Daoy (cell line): Measurements from ENCODE around the gene NUDT21. TPM values are rescaled to one million over a fixed set of nuclear protein-coding genes. Genes with fewer than 3 reads are reported as not detected.
"Not testable (repeated sequence)": the region's sequence is repeated elsewhere in the genome, so short reads cannot be mapped to it uniquely, and the experiment has no call there.

ENCODE experiments used
- DNase-seq: peaks from one replicate; pipeline ENCODE4 v3.0.0-alpha.2; 2015; ENCODE audit warnings: low read depth
- total RNA-seq: library from RNA; depleted of rRNA; stranded (reverse); fragments of >200 nt; shearing (Covaris generic); gene quantifications from 2 replicates; pipeline ENCODE4 v1.2.3, GENCODE V29; 2014

Gene NUDT21
- total RNA-seq, 1 experiment from 2014 or later: 102 TPM

DNA sequence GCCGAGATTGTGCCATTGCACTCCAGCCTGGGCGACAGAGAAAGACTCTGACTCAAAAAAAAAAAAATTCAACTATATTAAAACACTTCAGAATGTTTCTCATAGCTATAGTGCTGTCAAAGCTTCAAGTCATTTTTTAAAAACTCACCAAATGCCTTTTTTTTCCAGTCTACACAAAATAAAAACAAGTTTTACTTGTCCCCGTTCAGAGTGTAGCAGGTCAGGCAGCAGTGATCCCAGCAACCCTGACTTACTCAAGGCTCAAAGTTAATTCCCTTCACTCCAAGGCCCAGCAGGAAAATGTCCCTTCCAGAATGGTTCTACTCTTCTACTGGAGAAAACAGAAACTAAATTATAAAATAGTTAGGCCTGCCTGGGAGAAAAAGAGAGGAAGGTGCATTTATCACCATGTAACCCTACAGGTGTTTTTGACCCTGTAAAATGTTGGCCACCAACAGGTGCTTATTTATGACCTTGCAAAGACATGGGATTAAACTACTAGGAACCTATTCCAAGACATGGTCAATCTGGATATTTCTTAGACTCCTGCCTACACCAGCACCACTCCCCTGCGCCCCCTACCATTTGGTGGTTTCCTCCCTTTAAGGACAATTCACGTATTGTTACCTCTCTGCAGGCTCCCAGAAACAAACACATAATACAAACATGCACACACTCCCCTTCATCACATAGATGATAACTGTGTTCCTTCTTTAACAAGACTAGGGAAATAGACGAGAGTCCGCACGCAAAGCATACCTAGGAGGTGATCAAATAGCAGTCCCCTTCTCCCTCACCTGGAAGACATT lies 31.2 kb downstream of the NUDT21 start:
- no peak for DNase-seq

DNA sequence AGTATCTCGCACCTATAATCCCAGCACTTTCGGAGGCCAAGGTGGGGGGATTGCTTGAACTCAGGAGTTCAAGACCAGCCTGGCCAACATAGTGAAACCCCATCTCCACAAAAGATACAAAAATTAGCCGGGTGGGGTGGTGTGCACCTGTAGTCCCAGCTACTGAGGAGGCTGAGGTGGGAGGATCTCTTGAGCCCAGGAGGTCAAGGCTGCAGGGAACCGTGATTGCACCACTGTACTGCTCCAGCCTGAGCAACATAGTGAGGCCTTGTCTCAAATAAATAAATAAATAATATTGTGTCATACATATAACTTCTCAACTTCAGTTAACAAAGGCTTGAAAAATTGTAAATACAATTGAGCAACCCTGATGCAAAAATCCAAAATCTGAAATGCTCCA lies 34.0 kb downstream of the NUDT21 start:
- DNase-seq: no peak

GRCh38 chr16:56415875-56416274 lies 35.3 kb downstream of the NUDT21 start:
- DNase-seq: no peak

- DNase-seq: no peak
Observed at GRCh38 chr16:56414366-56414765, 36.8 kb downstream of the NUDT21 start.

DNA sequence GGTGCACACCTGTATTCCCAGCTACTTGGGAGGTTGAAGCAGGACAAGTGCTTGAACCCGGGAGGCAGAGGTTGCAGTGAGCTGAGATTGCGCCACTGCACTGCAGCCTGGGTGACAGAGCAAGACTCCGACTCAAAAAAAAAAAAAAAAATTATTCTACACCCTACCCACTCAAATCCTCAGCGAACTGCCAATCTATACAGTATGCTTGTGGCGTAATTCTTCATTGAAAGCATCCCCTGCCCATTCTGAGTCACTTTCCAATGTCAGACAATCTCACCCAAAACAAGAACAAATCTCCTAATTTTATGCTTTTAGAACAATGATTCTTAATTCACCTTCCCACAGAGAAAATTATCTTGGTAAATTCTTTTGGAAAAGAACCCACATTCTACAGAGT lies 37.8 kb downstream of the NUDT21 start:
- no peak for DNase-seq

- DNase-seq: no peak
Observed at GRCh38 chr16:56411624-56412023, 39.5 kb downstream of the NUDT21 start.

DNA sequence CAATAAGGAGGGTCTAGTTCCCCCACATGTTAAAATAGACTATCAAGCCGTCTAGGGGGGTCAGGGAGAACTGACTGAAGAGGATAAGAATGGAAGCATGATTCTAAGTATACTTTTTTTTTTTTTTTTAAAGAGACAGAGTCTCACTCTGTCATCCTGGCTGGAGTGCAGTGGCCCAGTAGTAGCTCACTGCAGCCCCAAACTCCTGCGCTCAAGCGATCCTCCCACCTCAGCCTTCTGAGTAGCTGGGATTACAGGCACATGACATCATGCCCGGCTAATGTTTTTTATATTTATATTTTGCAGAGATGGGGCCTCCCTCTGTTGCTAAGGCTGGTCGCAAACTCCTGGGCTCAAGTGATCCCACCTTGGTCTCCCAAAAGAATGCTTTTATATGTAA lies 40.0 kb downstream of the NUDT21 start:
- DNase-seq: no peak

DNA sequence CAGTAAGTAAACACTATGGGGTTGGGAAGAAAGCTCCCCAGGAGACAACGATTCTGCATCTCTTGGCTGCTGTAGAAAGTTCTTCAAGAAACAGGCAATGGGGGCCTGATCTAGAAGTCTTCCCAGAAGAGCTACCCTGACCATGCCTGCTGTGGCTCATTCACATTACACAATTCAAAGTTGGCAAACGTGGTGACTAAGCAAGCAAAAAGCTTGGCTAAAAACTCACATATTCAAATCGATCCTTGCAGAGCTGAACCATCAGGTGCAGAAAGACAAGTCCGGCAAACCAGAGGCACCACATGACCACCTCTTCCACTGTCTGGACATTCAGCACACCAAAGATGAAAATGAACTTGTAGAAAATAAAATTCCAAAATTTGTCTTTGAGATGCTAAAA lies 41.9 kb downstream of the NUDT21 start:
- DNase-seq: no peak

GRCh38 chr16:56408379-56409098 lies 42.6 kb downstream of the NUDT21 start:
- no peak for DNase-seq

- DNase-seq: no peak
Observed at GRCh38 chr16:56405977-56406672, 45.0 kb downstream of the NUDT21 start.

DNA sequence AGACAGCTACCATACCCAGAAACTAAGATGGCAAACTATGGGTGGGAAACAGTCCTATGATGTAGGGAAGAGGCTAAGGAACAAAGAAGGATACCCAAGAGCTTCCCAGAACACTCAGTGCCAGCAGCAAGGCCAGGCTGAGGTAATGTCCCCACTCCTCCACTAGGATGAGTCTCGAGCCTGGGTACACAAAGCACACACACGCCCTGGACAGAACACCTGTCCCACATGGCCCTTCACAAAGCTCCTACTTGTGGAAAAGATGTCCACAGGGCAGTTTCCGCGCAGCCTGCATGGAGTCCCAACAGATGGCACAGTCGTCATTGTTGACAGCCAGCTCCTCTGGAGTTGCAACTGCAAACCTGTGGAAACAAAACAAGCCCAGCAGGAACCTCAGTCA lies 49.6 kb downstream of the NUDT21 start:
- no peak for DNase-seq

GRCh38 chr16:56400458-56400857 lies 50.7 kb downstream of the NUDT21 start:
- no peak for DNase-seq

GRCh38 chr16:56399486-56399885 lies 51.6 kb downstream of the NUDT21 start:
- DNase-seq: no peak

GRCh38 chr16:56399047-56399446 lies 52.1 kb downstream of the NUDT21 start:
- DNase-seq: no peak

DNA sequence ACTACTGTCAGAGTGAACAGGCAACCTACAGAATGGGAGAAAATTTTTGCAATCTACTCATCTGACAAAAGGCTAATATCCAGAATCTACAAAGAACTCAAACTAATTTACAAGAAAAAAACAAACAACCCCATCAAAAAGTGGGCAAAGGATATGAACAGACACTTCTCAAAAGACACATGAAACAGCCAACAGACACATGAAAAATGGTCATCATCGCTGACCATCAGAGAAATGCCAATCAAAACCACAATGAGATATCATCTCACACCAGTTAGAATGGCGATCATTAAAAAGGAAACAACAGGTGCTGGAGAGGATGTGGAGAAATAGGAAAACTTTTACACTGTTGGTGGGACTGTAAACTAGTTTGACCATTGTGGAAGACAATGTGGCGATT lies 54.4 kb downstream of the NUDT21 start:
- not testable (repeated sequence) for DNase-seq

- peak; percentile 42 for DNase-seq
Observed at GRCh38 chr16:56389554-56389953, 61.6 kb downstream of the NUDT21 start.

- DNase-seq: no peak
Observed at GRCh38 chr16:56388209-56388608, 62.9 kb downstream of the NUDT21 start.

GRCh38 chr16:56387396-56387795 lies 63.7 kb downstream of the NUDT21 start:
- no peak for DNase-seq

DNA sequence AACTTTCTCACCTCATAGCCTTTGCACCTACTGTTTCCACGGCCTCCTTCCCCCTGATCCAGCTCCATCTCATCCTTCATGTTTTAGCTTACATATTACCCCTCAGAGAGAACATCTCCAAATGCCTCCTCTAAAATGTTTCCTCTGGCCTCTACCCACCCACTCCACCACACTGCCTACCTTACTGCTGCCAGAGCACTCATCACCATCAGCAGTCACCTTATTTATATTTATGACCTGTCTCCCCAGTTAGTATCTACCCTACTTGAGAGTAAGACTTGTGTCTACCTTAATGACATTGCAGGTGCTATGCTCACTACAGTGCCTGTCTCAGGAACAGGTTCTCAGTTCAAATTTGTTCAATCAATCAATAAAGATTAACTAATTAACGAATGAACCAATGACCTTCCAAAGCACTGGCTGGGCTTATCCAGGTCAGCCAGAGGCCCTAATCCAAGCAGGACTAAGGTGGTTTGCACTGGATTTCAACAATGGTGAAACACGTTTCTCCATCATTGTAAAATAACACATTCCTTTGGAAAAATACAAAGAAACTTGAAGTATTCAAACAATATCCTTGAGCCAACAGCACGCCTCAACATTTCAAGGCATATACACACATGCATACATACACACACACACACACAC lies 66.9 kb downstream of the NUDT21 start:
- no peak for DNase-seq

- peak; percentile 37 for DNase-seq
Observed at GRCh38 chr16:56382901-56383355, 68.2 kb downstream of the NUDT21 start.

- no peak for DNase-seq
Observed at GRCh38 chr16:56382459-56382858, 68.7 kb downstream of the NUDT21 start.
